H7 (cell line): ENCODE measurements around the gene SHISA9. TPM values are rescaled to one million over a fixed set of nuclear protein-coding genes. Genes with fewer than 3 reads are reported as not detected.

Experiments used
- DNase-seq: peaks from one replicate; pipeline ENCODE4 v3.0.0; 2012
- H3K27me3 ChIP-seq: 2 replicates; pipeline ENCODE4 v1.6.0; 2011; ENCODE audit warnings: mild to moderate bottlenecking, low read length; ENCODE audit not compliant: control insufficient read depth, insufficient read depth
- H3K36me3 ChIP-seq: replicated peaks from 2 replicates; pipeline ENCODE4 v1.5.1; 2011; ENCODE audit warnings: low read length; ENCODE audit not compliant: control insufficient read depth, insufficient read depth
- H3K4me3 ChIP-seq: 2 replicates; pipeline ENCODE4 v1.5.1; 2011; ENCODE audit warnings: low read depth, mild to moderate bottlenecking, control low read depth, low read length, moderate library complexity; ENCODE audit not compliant: insufficient read depth
- total RNA-seq: library from RNA; depleted of rRNA; stranded (reverse); fragments of >200 nt; shearing (Covaris generic); gene quantifications from 2 replicates; pipeline ENCODE4 v1.2.3, GENCODE V29; 2014

The SHISA9 gene
- total RNA-seq, 1 experiment from 2014 or later: 7.7 TPM

GRCh38 chr16:13041646-13042290, 140.4 kb downstream of the SHISA9 start:
- no peak overlapping the region for H3K4me3 ChIP-seq
- no peaks in the 10 kb centered on the region for H3K36me3 ChIP-seq
- DNase-seq: no peak
- no peaks in the 10 kb centered on the region for H3K27me3 ChIP-seq

GRCh38 chr16:13042291-13042685, 140.9 kb downstream of the SHISA9 start:
- H3K4me3 ChIP-seq: no peak overlapping the region

GRCh38 chr16:13046061-13046821, 144.8 kb downstream of the SHISA9 start:
- Histone ChIP-seq H3K36me3 (no peaks in the 10 kb centered on the region; the same call in 1 of the 2 replicates), H3K4me3 (no peak overlapping the region), H3K27me3 (no peaks in the 10 kb centered on the region)
- no peak for DNase-seq

More at GRCh38 chr16:13042291-13042685, 140.9 kb downstream of the SHISA9 start:
- no peak for DNase-seq
- Histone ChIP-seq H3K27me3 (no peaks in the 10 kb centered on the region), H3K36me3 (no peaks in the 10 kb centered on the region)

GRCh38 chr16:13047276-13047675, 145.9 kb downstream of the SHISA9 start:
- H3K36me3 ChIP-seq: no peaks in the 10 kb centered on the region; the same call in 1 of the 2 replicates
- no peak overlapping the region for H3K4me3 ChIP-seq
- DNase-seq: no peak
- no peaks in the 10 kb centered on the region for H3K27me3 ChIP-seq

GRCh38 chr16:13049688-13050087, 148.3 kb downstream of the SHISA9 start:
- Histone ChIP-seq H3K27me3 (no peaks in the 10 kb centered on the region), H3K36me3 (no peaks in the 10 kb centered on the region; the same call in 1 of the 2 replicates), H3K4me3 (no peak overlapping the region)
- DNase-seq: no peak

GRCh38 chr16:13052431-13052830, 151.0 kb downstream of the SHISA9 start:
- DNase-seq: no peak
- no peak overlapping the region for H3K4me3 ChIP-seq
- no peaks in the 10 kb centered on the region for H3K27me3 ChIP-seq
- no peaks in the 10 kb centered on the region; the same call in 1 of the 2 replicates for H3K36me3 ChIP-seq

GRCh38 chr16:13055480-13055879, 154.1 kb downstream of the SHISA9 start:
- H3K27me3 ChIP-seq: no peaks in the 10 kb centered on the region
- no peak overlapping the region for H3K4me3 ChIP-seq
- DNase-seq: no peak
- no peaks in the 10 kb centered on the region for H3K36me3 ChIP-seq

- DNase-seq: no peak
- no peaks in the 10 kb centered on the region for H3K36me3 ChIP-seq
- no peaks in the 10 kb centered on the region for H3K27me3 ChIP-seq
- H3K4me3 ChIP-seq: no peak overlapping the region
Observed at GRCh38 chr16:13056607-13057006, 155.2 kb downstream of the SHISA9 start.

- Histone ChIP-seq H3K27me3 (no peaks in the 10 kb centered on the region), H3K4me3 (no peak overlapping the region), H3K36me3 (no peaks in the 10 kb centered on the region)
- no peak for DNase-seq
Observed at GRCh38 chr16:13060932-13061331, 159.5 kb downstream of the SHISA9 start.

- H3K4me3 ChIP-seq: no peak overlapping the region
- H3K36me3 ChIP-seq: no peaks in the 10 kb centered on the region
- H3K27me3 ChIP-seq: no peaks in the 10 kb centered on the region
- no peak for DNase-seq
Observed at GRCh38 chr16:13061691-13062090, 160.3 kb downstream of the SHISA9 start.

GRCh38 chr16:13062219-13062618, 160.8 kb downstream of the SHISA9 start:
- no peak for DNase-seq
- H3K4me3 ChIP-seq: no peak overlapping the region
- no peaks in the 10 kb centered on the region for H3K27me3 ChIP-seq
- H3K36me3 ChIP-seq: no peaks in the 10 kb centered on the region

- H3K4me3 ChIP-seq: no peak overlapping the region
- no peaks in the 10 kb centered on the region for H3K36me3 ChIP-seq
- H3K27me3 ChIP-seq: no peaks in the 10 kb centered on the region
- DNase-seq: no peak
Observed at GRCh38 chr16:13063457-13063856, 162.1 kb downstream of the SHISA9 start.

- no peak for DNase-seq
Observed at GRCh38 chr16:13064821-13065220, 163.4 kb downstream of the SHISA9 start.

GRCh38 chr16:13067648-13068047, 166.2 kb downstream of the SHISA9 start:
- no peaks in the 10 kb centered on the region for H3K27me3 ChIP-seq
- DNase-seq: no peak
- H3K36me3 ChIP-seq: no peaks in the 10 kb centered on the region
- no peak overlapping the region for H3K4me3 ChIP-seq

More at GRCh38 chr16:13064821-13065220, 163.4 kb downstream of the SHISA9 start:
- no peaks in the 10 kb centered on the region for H3K27me3 ChIP-seq
- H3K36me3 ChIP-seq: no peaks in the 10 kb centered on the region
- H3K4me3 ChIP-seq: no peak overlapping the region

GRCh38 chr16:13068912-13069583, 167.7 kb downstream of the SHISA9 start:
- no peak for DNase-seq
- Histone ChIP-seq H3K4me3 (no peak overlapping the region), H3K36me3 (no peaks in the 10 kb centered on the region), H3K27me3 (no peaks in the 10 kb centered on the region)
